ENCODE measurements around the gene ABLIM3.

The ABLIM3 gene

GRCh38 chr5:149301744-149302380 is 160.6 kb downstream of the ABLIM3 start:
- TF ChIP-seq GATA2 (IDR thresholded peaks at IDR 0.05; ENCODE audit: low read depth, low read length) (no peak), GATA3 (IDR thresholded peaks at IDR 0.05; ENCODE audit: low read depth, low read length) (no peak)

DNA sequence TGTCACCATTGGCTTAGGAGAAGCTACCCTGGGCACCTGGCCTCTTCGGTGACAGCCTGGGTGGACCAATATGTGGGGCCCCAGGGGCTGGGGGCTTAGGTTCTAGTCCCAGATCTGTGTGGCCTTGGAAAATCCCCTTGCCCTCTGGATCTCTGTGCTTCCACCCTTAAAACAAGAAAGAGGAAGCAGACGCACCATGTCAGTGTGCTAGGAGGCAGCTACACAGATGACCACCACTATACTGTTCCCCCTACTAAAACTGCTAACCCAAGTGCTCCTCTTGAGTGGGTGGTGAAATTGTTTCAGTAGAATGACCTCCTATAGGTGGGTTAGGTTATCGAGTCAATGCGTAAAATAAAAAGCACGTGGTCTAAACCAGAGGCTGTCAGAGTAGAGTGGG is 161.3 kb downstream of the ABLIM3 start:
- no peak for TF ChIP-seq GATA3 (IDR thresholded peaks at IDR 0.05; ENCODE audit: low read depth, low read length)
- no peak for TF ChIP-seq GATA2 (IDR thresholded peaks at IDR 0.05; ENCODE audit: low read depth, low read length)

GRCh38 chr5:149303210-149303609 is 161.9 kb downstream of the ABLIM3 start:
- TF ChIP-seq GATA3 (IDR thresholded peaks at IDR 0.05; ENCODE audit: low read depth, low read length): no peak
- no peak for TF ChIP-seq GATA2 (IDR thresholded peaks at IDR 0.05; ENCODE audit: low read depth, low read length)

DNA sequence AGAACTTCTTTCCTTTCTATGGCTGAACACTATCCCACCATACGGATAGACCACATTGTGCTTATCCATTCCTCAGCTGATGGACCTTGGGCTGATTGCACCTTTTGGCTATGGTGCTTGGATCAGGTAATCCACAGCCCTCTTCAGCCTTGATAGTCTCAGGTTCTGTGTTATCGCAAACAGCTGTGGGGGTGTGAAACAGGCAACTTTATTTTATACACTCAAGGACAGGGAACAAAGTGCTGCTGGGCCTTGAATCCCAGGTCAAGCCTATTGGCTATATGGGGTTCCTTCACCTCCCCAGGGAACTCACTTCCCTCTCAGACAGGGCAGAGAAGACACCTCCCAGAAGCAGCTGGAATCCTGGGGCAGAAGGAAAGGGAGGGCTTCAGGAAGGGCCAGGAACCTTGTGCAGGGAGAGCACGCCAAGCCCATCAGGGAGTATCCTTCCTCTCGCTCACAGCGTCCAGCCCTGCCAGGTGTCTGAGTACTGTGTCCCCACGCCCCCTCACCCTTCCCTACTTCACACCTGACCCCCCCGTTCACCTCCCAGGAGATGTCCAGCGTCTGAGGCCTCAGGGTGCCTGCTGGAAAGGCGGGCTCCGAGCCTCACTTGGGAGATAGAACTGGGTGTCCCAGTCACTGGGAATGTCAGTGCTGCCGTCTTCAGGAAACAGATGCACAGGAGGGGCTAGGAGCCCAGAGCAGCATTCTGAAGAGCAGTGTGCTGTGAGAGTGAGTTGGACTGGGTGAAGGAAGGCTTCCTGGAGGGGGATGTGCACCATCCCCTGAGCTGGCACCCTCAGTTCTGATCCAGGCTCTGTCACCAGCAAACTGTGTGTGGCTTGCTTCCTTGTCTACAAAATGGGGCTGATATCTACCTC is 163.1 kb downstream of the ABLIM3 start:
- no peak for TF ChIP-seq GATA2 (IDR thresholded peaks at IDR 0.05; ENCODE audit: low read depth, low read length)
- TF ChIP-seq GATA3 (IDR thresholded peaks at IDR 0.05; ENCODE audit: low read depth, low read length): no peak

- TF ChIP-seq GATA2 (IDR thresholded peaks at IDR 0.05; ENCODE audit: low read depth, low read length): no peak
Observed at GRCh38 chr5:149309354-149309753, 168.1 kb downstream of the ABLIM3 start.

Data from SH-SY5Y (cell line).